DMS153 treated with DMSO at 0.1 percent for 48 hours (cell line): ENCODE measurements around the gene B3GNT5.

ENCODE experiments used
- DNase-seq: peaks from one replicate; lab custom pipeline; 2025; ENCODE audit not compliant: unreplicated experiment; lab: John Stamatoyannopoulos, UW

The B3GNT5 gene

DNA sequence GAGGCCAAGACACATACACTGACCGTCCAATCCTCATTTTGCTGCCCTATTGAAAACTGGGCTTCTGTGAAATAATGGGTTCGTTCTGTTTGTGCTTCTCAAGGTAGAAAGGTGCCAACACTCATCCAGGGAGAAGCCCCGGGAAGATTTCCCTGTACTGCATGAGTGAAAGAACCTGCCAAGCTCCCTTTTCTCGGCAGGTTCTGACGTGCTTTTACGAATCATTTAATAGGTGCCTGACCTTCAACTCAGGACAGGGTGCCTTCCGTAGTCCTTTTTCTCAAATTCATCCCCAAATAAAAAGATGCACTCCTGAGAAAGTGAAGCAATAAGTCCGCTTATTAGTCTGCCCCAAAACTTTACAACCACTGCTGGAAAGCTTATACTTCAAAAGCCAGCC lies 64.2 kb downstream of the B3GNT5 start:
- DNase-seq = no peak

DNA sequence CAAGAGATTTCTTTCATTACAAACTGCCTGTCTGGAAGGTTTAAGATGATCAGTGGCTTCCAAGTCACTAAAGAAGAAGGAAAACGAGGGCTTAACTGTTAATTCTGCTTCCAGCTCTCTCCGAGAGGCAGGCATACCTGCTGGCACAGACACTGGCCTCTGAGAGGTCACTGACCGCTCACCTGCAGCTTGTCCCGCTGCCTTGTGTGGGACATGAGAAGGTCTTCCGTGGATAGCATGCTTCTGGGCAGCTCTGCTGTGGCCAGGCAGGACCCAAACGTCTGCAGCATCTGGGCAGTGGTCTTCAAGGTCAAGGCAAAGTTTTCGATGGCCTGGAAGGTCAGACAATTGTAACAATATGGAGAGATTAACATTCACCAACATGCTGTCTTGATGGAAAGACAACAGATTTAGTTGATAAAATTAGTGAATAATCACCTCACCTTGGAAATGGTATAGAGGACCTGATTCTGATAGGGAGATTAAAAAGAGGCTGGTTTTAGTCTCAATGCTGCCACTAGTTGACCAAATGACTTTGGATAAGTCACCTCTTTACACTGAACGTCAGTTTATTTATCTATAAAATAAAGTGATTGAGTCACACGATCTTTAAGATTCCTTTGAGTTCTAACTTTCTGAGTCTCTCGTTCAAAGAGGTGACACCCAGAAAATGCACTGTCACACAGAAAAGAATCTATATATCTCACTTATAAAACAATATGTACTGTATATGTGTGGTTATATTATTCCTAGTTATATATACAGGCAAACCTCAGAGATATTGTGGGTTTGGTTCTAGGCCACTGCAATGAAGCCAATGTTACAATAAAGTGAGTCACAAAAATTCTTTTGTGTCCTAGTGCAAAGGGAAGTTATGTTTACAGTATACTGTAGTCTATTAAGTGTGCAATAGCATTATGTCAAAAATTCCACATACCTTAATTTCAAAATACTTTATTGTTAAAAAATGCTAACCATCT lies 65.1 kb downstream of the B3GNT5 start:
- no peak for DNase-seq

DNA sequence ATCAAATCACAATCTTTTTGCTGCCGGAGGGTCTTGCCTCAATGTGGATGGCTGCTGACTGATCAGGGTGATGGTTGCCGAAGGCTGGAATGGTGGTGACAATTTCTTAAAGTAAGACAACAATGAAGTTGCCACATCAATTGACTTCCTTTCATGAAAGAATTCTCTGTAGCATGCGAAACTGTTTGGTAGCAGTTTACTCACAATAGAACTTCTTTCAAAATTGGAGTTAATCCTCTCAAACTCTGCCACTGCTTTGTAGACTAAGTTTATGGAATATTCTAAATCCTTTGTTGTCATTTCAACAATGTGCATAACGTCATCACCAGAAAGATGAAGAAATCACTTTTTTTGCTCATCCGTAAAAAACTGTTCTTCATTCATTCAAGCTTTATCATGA lies 65.8 kb downstream of the B3GNT5 start:
- DNase-seq = no peak

DNA sequence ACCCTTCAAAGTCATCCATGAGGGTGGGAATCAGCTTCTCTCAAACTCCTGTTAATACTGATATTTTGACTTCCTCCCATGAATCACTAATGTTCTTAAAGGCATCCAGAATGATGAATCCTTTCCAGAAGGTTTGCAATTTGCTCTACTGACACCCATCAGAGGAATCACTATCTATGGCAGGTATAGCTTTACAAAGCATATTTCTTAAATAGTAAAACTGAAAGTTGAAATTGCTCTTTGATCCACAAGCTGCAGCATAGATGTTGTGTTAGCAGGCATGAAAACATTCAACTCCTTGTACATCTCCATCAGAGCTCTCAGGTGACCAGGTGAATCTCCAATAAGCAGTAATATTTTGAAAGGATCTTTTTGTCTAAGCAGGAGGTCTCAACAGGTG lies 66.3 kb downstream of the B3GNT5 start:
- DNase-seq = no peak
